Calu3 (cell line): ENCODE measurements around the gene KIF6. TPM values are rescaled to one million over a fixed set of nuclear protein-coding genes. Genes with fewer than 3 reads are reported as not detected.

Experiments
- BruUV-seq: library from RNA; stranded (reverse); fragments of 400-500 nt; replicated peaks from 2 replicates; lab custom pipeline; 2021; lab: Mats Ljungman, UMichigan
- CTCF ChIA-PET: fragments of 300-600 bp; sonication (Branson Sonifier 250); formaldehyde crosslinking; loops from one replicate; lab custom pipeline; 2022; ENCODE audit warnings: antibody characterized with exemption; lab: Charles Lee
- DNase-seq: peaks from one replicate; pipeline ENCODE4 v3.0.0; 2022
- H3K27ac Mint-ChIP-seq: one replicate; pipeline ENCODE4 v1.8.0; 2022; ENCODE audit warnings: mixed read lengths; ENCODE audit not compliant: unreplicated experiment
- H3K27me3 Mint-ChIP-seq: one replicate; pipeline ENCODE4 v1.8.0; 2022; ENCODE audit warnings: mixed read lengths; ENCODE audit not compliant: unreplicated experiment
- H3K36me3 Mint-ChIP-seq: one replicate; pipeline ENCODE4 v1.8.0; 2022; ENCODE audit warnings: mild to moderate bottlenecking, moderate library complexity, mixed read lengths; ENCODE audit not compliant: insufficient read depth, unreplicated experiment
- H3K4me1 Mint-ChIP-seq: one replicate; pipeline ENCODE4 v1.8.0; 2022; ENCODE audit warnings: mild to moderate bottlenecking, low read depth, mixed read lengths; ENCODE audit not compliant: unreplicated experiment
- H3K4me3 Mint-ChIP-seq: one replicate; pipeline ENCODE4 v1.8.0; 2022; ENCODE audit warnings: mild to moderate bottlenecking, low read depth, moderate library complexity, mixed read lengths; ENCODE audit not compliant: unreplicated experiment
- H3K9me3 Mint-ChIP-seq: one replicate; pipeline ENCODE4 v1.8.0; 2022; ENCODE audit warnings: low read depth, mixed read lengths; ENCODE audit not compliant: unreplicated experiment
- CTCF ChIP-seq: fragments of 200-600 bp; IDR thresholded peaks from one replicate; pipeline ENCODE4 v1.8.0; 2022; ENCODE audit warnings: antibody characterized with exemption; ENCODE audit not compliant: unreplicated experiment
- intact Hi-C: fragments of 100-400 bp; cut with micrococcal nuclease; formaldehyde crosslinking; loops from one replicate; pipeline ENCODE4 v1.10.0; 2022; ENCODE audit not compliant: unreplicated experiment
- total RNA-seq: library from RNA; stranded (reverse); gene quantifications from 2 replicates; pipeline ENCODE4 v1.2.3, GENCODE V29; 2022

Gene KIF6
- total RNA-seq, 1 experiment from 2014 or later = 0.45 TPM

- TF ChIP-seq CTCF = peak; percentile 73
- CTCF ChIA-PET = interaction anchor here (1.0 to 1.3 kb wide), 4 partner anchors 9 to 192 kb away, joined by 3 to 5 read pairs (median 4); no protein-coding TSS in a partner anchor
- H3K27me3 Mint-ChIP-seq = peaks cover 44% of the 10 kb centered on the region
- BruUV-seq = no TSS peak
- peak; percentile 84 for DNase-seq
- no peaks in the 10 kb centered on the region for H3K36me3 Mint-ChIP-seq
- intact Hi-C loops = loop anchor here (5.0 kb wide), 3 partner anchors 200 to 945 kb away; no protein-coding TSS in a partner anchor
- no peak overlapping the region for H3K27ac Mint-ChIP-seq
- H3K4me1 Mint-ChIP-seq = peaks cover 13% of the 10 kb centered on the region
- no peaks in the 10 kb centered on the region for H3K9me3 Mint-ChIP-seq
- H3K4me3 Mint-ChIP-seq = peak overlapping the region; percentile 20
Observed at GRCh38 chr6:39361657-39362486, 363.3 kb downstream of the KIF6 start.

- H3K27ac Mint-ChIP-seq = no peak overlapping the region
- H3K9me3 Mint-ChIP-seq = no peaks in the 10 kb centered on the region
- H3K27me3 Mint-ChIP-seq = peaks cover 29% of the 10 kb centered on the region
- no peak for DNase-seq
- H3K4me3 Mint-ChIP-seq = no peak overlapping the region
- CTCF ChIA-PET = no interaction called here
- intact Hi-C loops = loop anchor here (5.0 kb wide), 3 partner anchors 202 to 947 kb away; no protein-coding TSS in a partner anchor
- BruUV-seq = no TSS peak
- H3K4me1 Mint-ChIP-seq = peaks cover 10% of the 10 kb centered on the region
- no peaks in the 10 kb centered on the region for H3K36me3 Mint-ChIP-seq
- no peak for TF ChIP-seq CTCF
Observed at GRCh38 chr6:39360378-39360777, 364.8 kb downstream of the KIF6 start.

- no peak for TF ChIP-seq CTCF
- Mint-ChIP-seq H3K4me1 (peaks cover 6% of the 10 kb centered on the region), H3K9me3 (no peaks in the 10 kb centered on the region), H3K36me3 (no peaks in the 10 kb centered on the region), H3K4me3 (no peak overlapping the region), H3K27me3 (peaks cover 15% of the 10 kb centered on the region), H3K27ac (no peak overlapping the region)
- no TSS peak for BruUV-seq
- CTCF ChIA-PET = no interaction called here
- peak; percentile 43 for DNase-seq
- intact Hi-C loops = no loop called here
Observed at GRCh38 chr6:39357998-39358686, 367.1 kb downstream of the KIF6 start.

- H3K27ac Mint-ChIP-seq = no peak overlapping the region
- TF ChIP-seq CTCF = no peak
- CTCF ChIA-PET = interaction anchor here (1.1 kb wide), 1 partner anchor 8 kb away, joined by 4 read pairs; no protein-coding TSS in a partner anchor
- BruUV-seq = no TSS peak
- no peaks in the 10 kb centered on the region for H3K9me3 Mint-ChIP-seq
- no peak overlapping the region for H3K4me3 Mint-ChIP-seq
- no peak for DNase-seq
- H3K36me3 Mint-ChIP-seq = no peaks in the 10 kb centered on the region
- peaks cover 52% of the 10 kb centered on the region for H3K27me3 Mint-ChIP-seq
- peaks cover 6% of the 10 kb centered on the region for H3K4me1 Mint-ChIP-seq
- intact Hi-C loops = no loop called here
Observed at GRCh38 chr6:39353698-39354315, 371.4 kb downstream of the KIF6 start.
